Measurements from ENCODE around the gene ATF7IP2.

The ATF7IP2 gene

GRCh38 chr16:10493276-10493675 lies 107.4 kb downstream of the ATF7IP2 start:
- TF ChIP-seq GATA3 (IDR thresholded peaks at IDR 0.05; ENCODE audit: low read depth, low read length) (no peak), GATA2 (IDR thresholded peaks at IDR 0.05; ENCODE audit: low read depth, low read length) (no peak)

- no peak for TF ChIP-seq GATA3 (IDR thresholded peaks at IDR 0.05; ENCODE audit: low read depth, low read length)
- TF ChIP-seq GATA2 (IDR thresholded peaks at IDR 0.05; ENCODE audit: low read depth, low read length): no peak
Observed at GRCh38 chr16:10494343-10495030, 108.6 kb downstream of the ATF7IP2 start.

GRCh38 chr16:10495031-10495345 lies 109.1 kb downstream of the ATF7IP2 start:
- TF ChIP-seq GATA3 (IDR thresholded peaks at IDR 0.05; ENCODE audit: low read depth, low read length): no peak
- TF ChIP-seq GATA2 (IDR thresholded peaks at IDR 0.05; ENCODE audit: low read depth, low read length): no peak

DNA sequence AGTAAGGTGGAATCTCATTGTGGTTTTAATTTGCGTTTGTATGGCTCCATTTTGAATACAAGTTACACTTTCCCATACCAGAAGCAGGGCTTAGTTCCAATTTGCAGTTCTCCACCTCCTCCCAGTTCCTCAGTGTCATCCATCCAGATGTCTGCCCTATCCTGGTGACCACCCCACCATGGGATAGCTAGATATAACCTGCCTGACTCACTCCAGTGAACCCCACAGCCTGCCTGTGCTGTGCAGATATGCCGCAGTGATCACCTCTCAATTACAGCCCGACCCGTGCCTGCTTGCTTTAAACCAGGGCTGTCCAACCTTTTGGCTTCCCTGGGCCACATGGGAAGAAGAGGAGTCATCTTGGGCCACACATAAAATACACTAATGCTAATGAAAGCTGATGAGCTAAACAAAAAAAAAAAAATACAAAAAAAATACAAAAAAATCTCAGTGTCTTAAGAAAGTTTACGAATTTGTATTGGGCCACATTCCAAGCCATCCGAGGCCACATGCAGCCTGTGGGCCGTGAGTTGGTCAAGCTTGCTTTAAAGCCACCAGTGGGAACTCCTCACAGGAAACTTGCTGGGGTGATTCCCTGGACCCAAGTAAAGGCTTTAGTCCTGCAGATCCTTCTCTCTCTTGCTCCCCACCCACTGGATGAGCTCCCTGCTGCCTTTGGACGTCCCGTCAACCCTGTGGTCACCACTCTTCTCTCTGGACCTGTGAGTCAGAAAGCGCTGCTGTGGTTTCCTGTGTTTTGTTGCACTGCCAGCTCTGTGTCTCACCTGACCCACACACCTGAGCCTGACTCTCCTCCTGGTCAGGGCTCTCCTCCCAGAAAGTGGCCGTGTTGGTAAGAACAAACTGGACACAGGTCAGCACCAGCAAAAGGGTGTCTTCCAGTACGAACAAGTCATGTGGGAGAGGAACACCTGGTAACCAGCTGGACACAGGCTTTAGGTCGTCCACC lies 111.6 kb downstream of the ATF7IP2 start:
- no peak for TF ChIP-seq GATA2 (IDR thresholded peaks at IDR 0.05; ENCODE audit: low read depth, low read length)
- TF ChIP-seq GATA3 (IDR thresholded peaks at IDR 0.05; ENCODE audit: low read depth, low read length): no peak

DNA sequence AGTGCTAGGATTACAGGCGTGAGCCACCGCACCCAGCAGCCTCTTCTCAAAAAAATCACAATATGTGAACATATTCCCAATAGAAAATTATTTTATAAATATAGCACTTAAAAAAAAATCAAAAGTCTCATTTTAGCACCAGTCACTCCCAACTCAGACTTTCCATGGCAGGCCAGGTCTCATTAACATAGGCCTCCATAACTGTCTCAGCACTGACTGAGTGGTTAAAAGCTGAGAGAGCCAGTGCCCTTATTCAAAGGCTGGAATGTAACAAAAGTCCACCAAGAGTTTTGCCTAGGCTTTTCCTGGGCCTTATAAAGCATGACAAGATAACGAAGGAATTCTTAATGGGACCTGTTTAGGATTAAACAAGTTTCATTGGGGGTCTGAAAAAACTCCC lies 114.7 kb downstream of the ATF7IP2 start:
- TF ChIP-seq GATA3 (IDR thresholded peaks at IDR 0.05; ENCODE audit: low read depth, low read length) (no peak), GATA2 (IDR thresholded peaks at IDR 0.05; ENCODE audit: low read depth, low read length) (no peak)

GRCh38 chr16:10501016-10501607 lies 115.3 kb downstream of the ATF7IP2 start:
- TF ChIP-seq GATA2 (IDR thresholded peaks at IDR 0.05; ENCODE audit: low read depth, low read length): no peak

GRCh38 chr16:10502776-10503175 lies 116.9 kb downstream of the ATF7IP2 start:
- no peak for TF ChIP-seq GATA2 (IDR thresholded peaks at IDR 0.05; ENCODE audit: low read depth, low read length)
- no peak for TF ChIP-seq GATA3 (IDR thresholded peaks at IDR 0.05; ENCODE audit: low read depth, low read length)

DNA sequence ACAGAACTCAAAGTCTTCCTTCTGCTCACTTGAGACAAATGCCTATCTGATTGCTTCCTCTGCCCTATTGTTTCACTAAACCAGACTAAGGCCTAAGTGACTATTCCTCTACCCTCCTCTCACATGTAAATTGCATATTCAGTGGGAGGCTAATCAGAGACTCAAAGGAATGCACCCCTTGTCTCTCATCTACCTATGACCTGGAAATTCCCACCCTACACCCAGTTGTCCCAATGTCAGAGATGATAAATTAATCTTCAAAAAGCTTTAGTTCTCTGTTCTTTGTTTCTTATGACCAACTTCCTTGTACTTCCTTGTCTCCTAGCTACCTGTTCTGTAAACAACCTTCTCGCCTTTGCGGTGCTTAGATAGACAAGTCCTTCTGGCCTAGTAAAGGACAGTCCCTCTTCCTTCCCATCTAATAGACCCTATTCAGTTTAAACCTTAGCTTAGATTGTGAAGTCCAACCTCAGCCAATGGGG lies 118.6 kb downstream of the ATF7IP2 start:
- TF ChIP-seq GATA2 (IDR thresholded peaks at IDR 0.05; ENCODE audit: low read depth, low read length) (no peak), GATA3 (IDR thresholded peaks at IDR 0.05; ENCODE audit: low read depth, low read length) (no peak)

GRCh38 chr16:10509534-10510025 lies 123.7 kb downstream of the ATF7IP2 start:
- TF ChIP-seq GATA2 (IDR thresholded peaks at IDR 0.05; ENCODE audit: low read depth, low read length): no peak
- TF ChIP-seq GATA3 (IDR thresholded peaks at IDR 0.05; ENCODE audit: low read depth, low read length): no peak

GRCh38 chr16:10510279-10510678 lies 124.4 kb downstream of the ATF7IP2 start:
- no peak for TF ChIP-seq GATA3 (IDR thresholded peaks at IDR 0.05; ENCODE audit: low read depth, low read length)
- no peak for TF ChIP-seq GATA2 (IDR thresholded peaks at IDR 0.05; ENCODE audit: low read depth, low read length)

DNA sequence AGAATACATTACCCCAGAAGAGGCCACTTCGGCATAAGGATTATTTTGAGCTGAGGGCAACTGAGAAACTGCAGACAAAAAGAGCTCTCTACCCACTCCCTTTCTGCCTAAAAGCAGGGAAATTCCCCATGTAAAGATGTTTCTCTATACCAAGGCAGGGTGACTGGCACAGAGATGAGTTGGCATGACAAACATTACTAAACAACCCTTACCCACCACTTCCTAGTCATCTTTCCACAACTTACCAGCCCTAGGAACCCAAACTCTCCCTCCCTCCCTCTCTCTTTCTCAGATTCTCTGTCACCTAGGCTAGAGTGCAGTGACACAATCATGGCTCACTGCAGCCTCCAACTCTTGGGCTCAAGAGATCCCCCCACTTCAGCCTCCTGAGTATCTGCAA lies 126.0 kb downstream of the ATF7IP2 start:
- no peak for TF ChIP-seq GATA2 (IDR thresholded peaks at IDR 0.05; ENCODE audit: low read depth, low read length)
- TF ChIP-seq GATA3 (IDR thresholded peaks at IDR 0.05; ENCODE audit: low read depth, low read length): no peak

- TF ChIP-seq GATA3 (IDR thresholded peaks at IDR 0.05; ENCODE audit: low read depth, low read length) (no peak), GATA2 (IDR thresholded peaks at IDR 0.05; ENCODE audit: low read depth, low read length) (no peak)
Observed at GRCh38 chr16:10514369-10515055, 128.7 kb downstream of the ATF7IP2 start.

DNA sequence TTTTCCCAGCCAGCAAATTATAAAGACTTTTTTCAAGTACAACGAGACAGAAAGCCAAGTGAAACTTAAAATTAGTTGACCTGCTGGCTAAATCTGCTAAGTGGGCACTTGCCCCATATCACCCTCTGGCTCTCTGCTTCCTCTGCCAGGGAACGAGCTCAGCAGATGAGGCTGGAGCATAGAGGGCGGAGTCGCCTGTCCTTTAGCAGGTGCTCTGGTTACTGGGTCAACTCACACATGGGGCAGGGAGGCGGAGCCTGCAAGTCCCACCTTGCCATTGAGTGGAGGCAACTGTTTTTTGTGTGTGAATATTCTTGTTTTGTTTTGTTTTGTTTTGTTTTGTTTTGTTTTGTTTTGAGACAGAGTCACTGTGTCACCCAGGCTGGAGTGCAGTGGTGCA lies 132.0 kb downstream of the ATF7IP2 start:
- TF ChIP-seq GATA3 (IDR thresholded peaks at IDR 0.05; ENCODE audit: low read depth, low read length) (no peak), GATA2 (IDR thresholded peaks at IDR 0.05; ENCODE audit: low read depth, low read length) (no peak)

All from SH-SY5Y (cell line).